ENCODE results near the gene PALM.
A peak's percentile ranks its signal among the peaks of the same experiment; 100 is the strongest.

Gene PALM

GRCh38 chr19:782878-783668, 74.3 kb downstream of the PALM start:
- DNase-seq (ENCODE audit: low read depth) = no peak

GRCh38 chr19:784541-784940, 75.8 kb downstream of the PALM start:
- DNase-seq (ENCODE audit: low read depth) = no peak

GRCh38 chr19:787536-787935, 78.8 kb downstream of the PALM start:
- no peak for DNase-seq (ENCODE audit: low read depth)

- DNase-seq (ENCODE audit: low read depth) = no peak
Measured at GRCh38 chr19:788686-788982, 79.9 kb downstream of the PALM start.

DNA sequence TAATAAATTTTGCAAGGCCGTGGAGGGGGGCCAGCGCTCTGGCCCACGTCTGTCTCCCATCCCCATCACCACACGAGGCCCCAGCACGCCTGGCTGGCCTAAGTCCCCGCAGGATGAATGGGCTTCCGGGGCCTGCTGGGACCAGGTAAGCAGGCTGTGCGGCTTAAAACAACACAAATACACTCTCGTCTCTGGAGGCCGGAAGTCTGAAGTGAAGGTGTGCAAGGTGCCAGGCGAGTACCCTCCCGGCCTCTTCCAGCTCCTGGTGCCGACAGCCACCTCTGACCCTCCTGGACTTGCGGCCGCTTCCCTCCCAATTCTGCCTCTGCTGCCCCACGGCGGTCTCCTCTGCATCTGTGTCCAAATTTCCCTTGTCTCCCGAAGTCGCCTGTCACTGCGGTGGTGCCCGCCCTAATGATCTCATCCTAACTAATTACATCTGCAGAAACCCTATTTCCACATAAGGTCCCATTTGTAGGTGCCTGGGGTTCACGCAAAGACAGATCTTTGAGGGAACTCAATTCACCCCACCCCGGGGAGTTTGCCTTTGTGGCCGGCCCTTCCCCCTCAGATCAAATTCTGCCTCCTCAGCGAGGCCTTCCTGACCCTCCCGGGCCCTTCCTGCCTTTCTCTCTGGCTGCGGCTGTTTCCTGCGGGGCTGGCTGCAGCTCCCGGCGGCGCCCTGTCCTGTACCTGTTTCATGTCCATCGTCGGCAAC, 80.4 kb downstream of the PALM start:
- no peak for DNase-seq (ENCODE audit: low read depth)

- no peak for DNase-seq (ENCODE audit: low read depth)
Measured at GRCh38 chr19:789701-790060, 80.9 kb downstream of the PALM start.

DNA sequence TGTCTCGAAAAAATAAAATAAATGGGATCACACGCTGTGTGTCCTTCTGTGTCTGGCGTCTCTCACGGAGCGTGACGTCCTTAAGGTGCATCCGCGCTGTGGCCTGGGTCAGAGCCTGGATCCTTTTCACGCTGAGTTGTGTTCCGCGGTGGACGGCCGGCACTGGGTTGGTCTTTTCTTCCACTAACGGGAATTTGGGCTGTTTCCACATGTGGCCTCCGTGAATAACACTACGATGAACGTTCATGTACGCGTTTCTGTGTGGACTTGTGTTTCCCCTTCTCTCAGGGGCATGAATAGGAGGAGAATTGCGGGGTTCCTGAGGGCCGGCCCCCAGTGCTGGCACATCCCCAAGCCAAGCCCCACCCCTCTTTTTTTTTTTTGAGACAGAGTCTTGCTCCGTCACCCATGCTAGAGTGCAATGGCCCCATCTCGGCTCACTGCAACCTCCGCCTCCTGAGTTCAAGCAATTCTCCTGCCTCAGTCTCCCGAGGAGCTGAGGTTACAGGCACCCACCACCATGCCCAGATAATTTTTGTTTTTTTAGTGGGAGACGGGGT, 82.4 kb downstream of the PALM start:
- no peak for DNase-seq (ENCODE audit: low read depth)

DNA sequence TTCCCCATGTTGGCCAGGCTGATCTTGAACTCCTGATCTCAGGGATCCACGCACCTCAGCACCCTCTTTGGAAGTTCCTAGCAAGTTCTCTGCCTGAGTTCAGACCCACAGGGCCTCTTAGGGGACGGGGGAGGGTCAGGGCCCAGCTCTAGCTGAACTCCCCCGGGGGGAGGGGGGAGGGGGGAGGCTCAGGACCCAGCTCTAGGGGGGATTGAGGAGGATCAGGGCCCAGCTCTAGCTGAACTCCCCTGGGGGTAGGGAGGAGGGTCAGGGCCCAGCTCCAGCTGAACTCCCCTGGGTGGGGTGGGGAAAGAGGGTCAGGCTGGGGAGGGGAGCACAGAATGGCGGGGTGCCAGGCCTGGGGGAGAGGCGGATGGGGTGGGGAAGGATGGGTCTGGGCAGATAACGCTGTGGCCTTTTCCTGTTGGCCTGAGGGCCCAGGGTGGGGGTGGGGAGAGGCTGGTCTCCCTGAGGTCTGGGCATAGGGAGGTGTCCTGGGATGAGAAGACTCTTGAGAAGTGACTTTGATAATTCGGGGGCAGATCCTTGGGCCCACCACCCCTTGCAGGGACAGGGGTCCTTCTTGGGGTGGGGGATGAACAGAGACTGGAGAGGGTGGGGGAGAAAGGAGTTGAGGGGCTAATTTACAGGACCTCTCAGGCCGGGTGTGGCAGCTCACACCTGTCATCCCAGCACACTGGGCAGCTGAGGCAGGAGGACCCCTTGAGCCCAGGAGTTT, 83.0 kb downstream of the PALM start:
- DNase-seq (ENCODE audit: low read depth) = no peak

DNA sequence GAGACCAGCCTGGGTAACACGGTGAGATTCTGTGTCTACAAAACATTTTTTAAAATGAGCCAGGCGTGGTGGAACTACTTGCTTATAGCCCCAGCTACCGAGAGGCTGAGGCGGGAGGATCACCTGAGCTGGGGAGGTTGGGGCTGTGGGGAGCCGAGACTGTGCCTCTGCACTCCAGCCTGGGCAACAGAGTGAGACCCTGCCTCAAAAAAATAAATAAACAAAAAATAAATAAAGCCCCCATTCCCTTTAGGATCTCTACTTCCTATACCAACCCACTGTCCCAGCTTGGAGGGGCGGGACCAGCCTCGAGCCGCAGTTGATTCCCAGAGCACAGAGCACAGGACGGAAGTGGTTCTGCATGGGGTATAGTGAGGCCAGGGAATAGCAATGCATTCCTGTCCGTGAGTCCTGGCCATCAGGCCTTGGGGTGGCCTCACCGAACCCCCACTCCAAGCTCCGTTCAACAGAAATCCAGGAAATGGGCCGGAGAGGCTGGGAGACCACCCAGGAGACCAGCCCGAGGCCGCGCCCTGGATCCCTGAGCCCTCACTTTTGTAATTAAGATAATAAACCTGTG, 83.7 kb downstream of the PALM start:
- no peak for DNase-seq (ENCODE audit: low read depth)

DNA sequence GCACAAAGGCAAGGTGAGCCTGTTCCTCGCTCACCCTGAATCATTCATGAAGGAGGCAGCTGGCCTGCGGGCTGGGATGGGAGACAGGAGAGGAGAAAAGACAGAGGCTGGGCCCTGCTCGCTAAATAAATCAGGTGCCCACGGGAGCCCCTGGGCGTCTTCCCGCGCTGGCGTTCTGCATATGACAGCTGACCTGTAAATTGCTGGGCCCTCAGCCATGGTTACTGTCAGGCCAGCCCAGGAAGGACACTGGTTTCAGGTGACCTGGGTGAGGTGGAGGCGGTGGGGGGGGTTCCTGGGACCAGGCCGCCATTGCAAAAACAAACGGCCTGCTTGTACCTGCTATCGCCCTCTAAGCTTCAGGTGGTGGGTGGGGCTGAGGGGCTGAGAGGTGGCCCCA, 85.1 kb downstream of the PALM start:
- DNase-seq (ENCODE audit: low read depth) = no peak

GRCh38 chr19:795073-795611, 86.4 kb downstream of the PALM start:
- no peak for DNase-seq (ENCODE audit: low read depth)

- no peak for DNase-seq (ENCODE audit: low read depth)
Measured at GRCh38 chr19:795691-796581, 87.2 kb downstream of the PALM start.

DNA sequence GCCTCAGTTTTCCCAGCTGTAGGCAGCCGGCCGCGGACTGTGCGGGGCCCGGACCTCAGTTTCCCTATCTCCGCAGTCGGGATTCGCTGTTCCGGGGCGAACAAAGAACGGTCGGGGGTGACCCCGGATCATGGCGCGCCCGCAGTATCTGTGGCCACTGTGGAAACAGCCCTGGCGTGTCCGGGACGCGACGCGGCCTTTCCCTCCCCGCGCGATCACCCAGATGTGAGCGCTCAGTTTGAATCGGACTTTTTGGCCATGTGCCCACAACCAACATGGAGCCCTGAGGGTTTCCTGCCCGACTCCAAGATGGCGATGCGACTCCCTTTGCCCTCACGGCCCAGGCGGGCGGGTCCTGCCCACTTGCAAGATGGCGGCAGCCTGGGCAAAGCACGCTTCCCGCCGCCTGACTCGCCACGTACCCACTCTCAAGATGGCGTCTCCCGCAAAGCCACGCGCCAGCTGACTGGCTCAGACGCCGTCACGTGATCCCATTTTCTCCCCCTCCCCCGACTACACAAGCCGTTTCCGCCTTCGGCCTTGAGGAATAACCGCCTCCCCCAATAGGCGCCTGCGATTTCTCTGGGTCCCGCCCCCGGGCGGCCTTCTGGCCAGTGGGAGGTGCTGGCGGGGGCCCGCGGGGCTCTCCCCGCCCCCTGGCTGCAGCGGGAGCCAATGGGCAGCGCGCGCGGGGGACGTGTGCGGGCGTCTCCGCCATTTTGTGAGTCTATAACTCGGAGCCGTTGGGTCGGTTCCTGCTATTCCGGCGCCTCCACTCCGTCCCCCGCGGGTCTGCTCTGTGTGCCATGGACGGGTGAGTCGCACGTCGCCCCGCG, 88.2 kb downstream of the PALM start, which contains the start of gene PTBP1:
Gene PTBP1 (plus strand): TSS at position 761 of the 836 bp plus-strand sequence. CDS start 46 bp downstream, at position 807.
- peak; percentile 97 for DNase-seq (ENCODE audit: low read depth)
